ENCODE measurements around the gene RGR.

DNA sequence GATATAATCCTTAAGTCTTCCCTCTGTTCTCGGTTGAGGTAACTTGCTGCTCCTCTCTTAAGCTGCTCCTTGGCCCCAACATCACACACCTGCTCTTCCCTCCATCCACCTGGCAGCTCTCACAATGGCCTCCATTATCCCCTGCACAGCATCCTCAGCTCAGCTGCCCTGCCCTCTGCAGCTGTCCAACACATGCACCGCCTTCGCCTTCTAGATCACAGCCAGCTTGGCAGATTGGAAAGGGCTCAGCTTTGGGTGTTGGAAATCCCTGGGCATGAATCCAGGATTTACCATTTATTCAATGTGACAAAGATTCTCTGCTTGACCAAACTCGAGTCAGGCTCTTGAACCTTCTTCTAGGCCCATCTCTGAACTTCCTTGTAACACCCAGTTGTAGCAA, 20.6 kb downstream of the RGR start:
- TF ChIP-seq, protein P1, sequence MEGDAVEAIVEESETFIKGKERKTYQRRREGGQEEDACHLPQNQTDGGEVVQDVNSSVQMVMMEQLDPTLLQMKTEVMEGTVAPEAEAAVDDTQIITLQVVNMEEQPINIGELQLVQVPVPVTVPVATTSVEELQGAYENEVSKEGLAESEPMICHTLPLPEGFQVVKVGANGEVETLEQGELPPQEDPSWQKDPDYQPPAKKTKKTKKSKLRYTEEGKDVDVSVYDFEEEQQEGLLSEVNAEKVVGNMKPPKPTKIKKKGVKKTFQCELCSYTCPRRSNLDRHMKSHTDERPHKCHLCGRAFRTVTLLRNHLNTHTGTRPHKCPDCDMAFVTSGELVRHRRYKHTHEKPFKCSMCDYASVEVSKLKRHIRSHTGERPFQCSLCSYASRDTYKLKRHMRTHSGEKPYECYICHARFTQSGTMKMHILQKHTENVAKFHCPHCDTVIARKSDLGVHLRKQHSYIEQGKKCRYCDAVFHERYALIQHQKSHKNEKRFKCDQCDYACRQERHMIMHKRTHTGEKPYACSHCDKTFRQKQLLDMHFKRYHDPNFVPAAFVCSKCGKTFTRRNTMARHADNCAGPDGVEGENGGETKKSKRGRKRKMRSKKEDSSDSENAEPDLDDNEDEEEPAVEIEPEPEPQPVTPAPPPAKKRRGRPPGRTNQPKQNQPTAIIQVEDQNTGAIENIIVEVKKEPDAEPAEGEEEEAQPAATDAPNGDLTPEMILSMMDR (IDR thresholded peaks at IDR 0.05) = no peak
- TF ChIP-seq EP300 (IDR thresholded peaks at IDR 0.05) (no peak), POLR2AphosphoS5 (IDR thresholded peaks at IDR 0.05) (no peak)

Data from gastroesophageal sphincter (tissue), 3 donors.